Endothelial cell of umbilical vein (primary cell): ENCODE data around the gene RAPGEF4.

Experiments
- FOS ChIP-seq: IDR thresholded peaks from 2 replicates; pipeline ENCODE4 v1.6.1; 2011; ENCODE audit warnings: mild to moderate bottlenecking, low read length, moderate library complexity, borderline replicate concordance; ENCODE audit not compliant: insufficient read depth
- JUN ChIP-seq: IDR thresholded peaks from 2 replicates; pipeline ENCODE4 v1.6.1; 2011; ENCODE audit warnings: borderline replicate concordance, low read depth; ENCODE audit not compliant: insufficient read length, insufficient read depth
- POLR2A ChIP-seq: IDR thresholded peaks from 2 replicates; pipeline ENCODE4 v1.6.1; 2012; ENCODE audit warnings: low read depth, mild to moderate bottlenecking, control low read depth, low read length
- TF ChIP-seq, protein P1 (sequence below), 2 donors: IDR thresholded peaks; 1 replicate in 1 of 2; 2 replicates in 1 of 2; pipeline ENCODE4 v1.5.1; 2011; ENCODE audit warnings: low read length in 2 of 2, mild to moderate bottlenecking in 2 of 2, moderate library complexity in 2 of 2, control low read depth in 1 of 2, inconsistent platforms in 1 of 2, low read depth in 1 of 2; ENCODE audit not compliant: insufficient read depth in 1 of 2; ENCODE audit errors: extremely low read depth in 1 of 2

DNA sequence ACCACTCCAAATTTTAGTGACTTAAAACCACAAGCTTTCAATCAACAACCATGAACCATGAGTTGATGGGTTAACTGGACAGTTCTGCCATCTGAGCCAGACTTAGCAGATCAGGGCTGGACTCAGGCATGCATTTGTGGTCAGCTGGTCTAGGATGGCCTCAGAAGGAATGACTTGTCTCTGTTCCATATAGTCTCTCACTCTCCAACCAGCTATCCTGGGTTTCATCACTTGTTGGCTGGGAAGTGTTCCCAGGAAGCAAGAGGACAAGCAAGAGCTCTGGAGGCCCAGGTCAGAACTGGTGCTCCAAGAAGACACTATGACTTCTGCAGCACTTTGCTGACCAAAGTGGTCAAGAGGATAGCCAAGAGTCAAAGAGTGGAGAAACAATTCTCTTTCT is 322.5 kb downstream of the RAPGEF4 start:
- TF ChIP-seq, protein P1, sequence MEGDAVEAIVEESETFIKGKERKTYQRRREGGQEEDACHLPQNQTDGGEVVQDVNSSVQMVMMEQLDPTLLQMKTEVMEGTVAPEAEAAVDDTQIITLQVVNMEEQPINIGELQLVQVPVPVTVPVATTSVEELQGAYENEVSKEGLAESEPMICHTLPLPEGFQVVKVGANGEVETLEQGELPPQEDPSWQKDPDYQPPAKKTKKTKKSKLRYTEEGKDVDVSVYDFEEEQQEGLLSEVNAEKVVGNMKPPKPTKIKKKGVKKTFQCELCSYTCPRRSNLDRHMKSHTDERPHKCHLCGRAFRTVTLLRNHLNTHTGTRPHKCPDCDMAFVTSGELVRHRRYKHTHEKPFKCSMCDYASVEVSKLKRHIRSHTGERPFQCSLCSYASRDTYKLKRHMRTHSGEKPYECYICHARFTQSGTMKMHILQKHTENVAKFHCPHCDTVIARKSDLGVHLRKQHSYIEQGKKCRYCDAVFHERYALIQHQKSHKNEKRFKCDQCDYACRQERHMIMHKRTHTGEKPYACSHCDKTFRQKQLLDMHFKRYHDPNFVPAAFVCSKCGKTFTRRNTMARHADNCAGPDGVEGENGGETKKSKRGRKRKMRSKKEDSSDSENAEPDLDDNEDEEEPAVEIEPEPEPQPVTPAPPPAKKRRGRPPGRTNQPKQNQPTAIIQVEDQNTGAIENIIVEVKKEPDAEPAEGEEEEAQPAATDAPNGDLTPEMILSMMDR (IDR thresholded peaks at IDR 0.05; ENCODE audit: extremely low read depth in 1 of 2, insufficient read depth in 1 of 2, low read depth in 1 of 2, low read length in 2 of 2) = no peak
- TF ChIP-seq JUN = no peak
- no peak for TF ChIP-seq FOS
- no peak for TF ChIP-seq POLR2A
